Measurements from ENCODE around the gene KLHDC4. TPM values are rescaled to one million over a fixed set of nuclear protein-coding genes. Genes with fewer than 3 reads are reported as not detected.

KLHDC4 gene
- total RNA-seq, 1 experiment from 2014 or later, result 36.3 TPM

GRCh38 chr16:87680272-87680644 is 85.5 kb downstream of the KLHDC4 start:
- Histone ChIP-seq H3K27me3 (ENCODE audit: low read length) (no peaks in the 10 kb centered on the region), H3K4me2 (ENCODE audit: low read length) (no peak overlapping the region), H3K4me3 (ENCODE audit: low read length) (no peak overlapping the region), H3K9ac (ENCODE audit: low read length) (no peak overlapping the region), H3K79me2 (ENCODE audit: low read length) (no peaks in the 10 kb centered on the region), H3K4me1 (ENCODE audit: insufficient read depth, low read length) (no peaks in the 10 kb centered on the region), H2AFZ (ENCODE audit: low read length) (no peak overlapping the region), H3K9me2 (replicated peaks; ENCODE audit: low read length) (no peaks in the 10 kb centered on the region), H3F3A (ENCODE audit: low read length, unreplicated experiment) (no peaks in the 10 kb centered on the region), H3K27ac (ENCODE audit: low read length) (no peak overlapping the region), H3K9me3 (ENCODE audit: low read length) (no peaks in the 10 kb centered on the region), H3K36me3 (ENCODE audit: low read depth, low read length) (no peaks in the 10 kb centered on the region), H4K20me1 (ENCODE audit: low read length) (no peaks in the 10 kb centered on the region)
- no TSS peak for BruUV-seq (replicated peaks)
- POLR2A ChIA-PET (ENCODE audit: unreplicated experiment), result no interaction called here
- ATAC-seq (no peak), DNase-seq (no peak)
- TF ChIP-seq CTCF (conservative IDR thresholded peaks at IDR 0.05; ENCODE audit: low read depth, low read length) (no peak), EZH2 (IDR thresholded peaks at IDR 0.05; ENCODE audit: low read length, unreplicated experiment) (no peak), EZH2phosphoT487 (IDR thresholded peaks at IDR 0.05; ENCODE audit: borderline replicate concordance, low read length) (no peak)
- intact Hi-C loops (cut with micrococcal nuclease), result no loop called here
- CTCF ChIA-PET, result no interaction called here

- H3K36me3 ChIP-seq (ENCODE audit: low read depth, low read length), result no peaks in the 10 kb centered on the region
- no peaks in the 10 kb centered on the region for H4K20me1 ChIP-seq (ENCODE audit: low read length)
- no peak overlapping the region for H3K9ac ChIP-seq (ENCODE audit: low read length)
- no peaks in the 10 kb centered on the region for H3K4me1 ChIP-seq (ENCODE audit: insufficient read depth, low read length)
- ChIA-PET CTCF (no interaction called here), POLR2A (ENCODE audit: unreplicated experiment) (no interaction called here)
- no TSS peak for BruUV-seq (replicated peaks)
- no peak overlapping the region for H3K27ac ChIP-seq (ENCODE audit: low read length)
- intact Hi-C loops (cut with micrococcal nuclease), result no loop called here
- H3K9me2 ChIP-seq (replicated peaks; ENCODE audit: low read length), result no peaks in the 10 kb centered on the region
- H2AFZ ChIP-seq (ENCODE audit: low read length), result no peak overlapping the region
- no peaks in the 10 kb centered on the region for H3K79me2 ChIP-seq (ENCODE audit: low read length)
- no peak for TF ChIP-seq CTCF (conservative IDR thresholded peaks at IDR 0.05; ENCODE audit: low read depth, low read length)
- no peak for TF ChIP-seq EZH2phosphoT487 (IDR thresholded peaks at IDR 0.05; ENCODE audit: borderline replicate concordance, low read length)
- TF ChIP-seq EZH2 (IDR thresholded peaks at IDR 0.05; ENCODE audit: low read length, unreplicated experiment), result no peak
- no peaks in the 10 kb centered on the region for H3F3A ChIP-seq (ENCODE audit: low read length, unreplicated experiment)
- H3K4me2 ChIP-seq (ENCODE audit: low read length), result no peak overlapping the region
- H3K27me3 ChIP-seq (ENCODE audit: low read length), result no peaks in the 10 kb centered on the region
- DNase-seq, result no peak
- H3K4me3 ChIP-seq (ENCODE audit: low read length), result no peak overlapping the region
- no peak for ATAC-seq
- H3K9me3 ChIP-seq (ENCODE audit: low read length), result no peaks in the 10 kb centered on the region
Measured at GRCh38 chr16:87679593-87680271, 86.1 kb downstream of the KLHDC4 start.

GRCh38 chr16:87678618-87679017 is 87.2 kb downstream of the KLHDC4 start:
- no peak overlapping the region for H3K9ac ChIP-seq (ENCODE audit: low read length)
- ChIA-PET CTCF (no interaction called here), POLR2A (ENCODE audit: unreplicated experiment) (no interaction called here)
- no peak for ATAC-seq
- H3K4me3 ChIP-seq (ENCODE audit: low read length), result no peak overlapping the region
- no peaks in the 10 kb centered on the region for H3F3A ChIP-seq (ENCODE audit: low read length, unreplicated experiment)
- H3K36me3 ChIP-seq (ENCODE audit: low read depth, low read length), result no peaks in the 10 kb centered on the region
- H4K20me1 ChIP-seq (ENCODE audit: low read length), result no peaks in the 10 kb centered on the region
- no peak overlapping the region for H3K4me2 ChIP-seq (ENCODE audit: low read length)
- no peak overlapping the region for H2AFZ ChIP-seq (ENCODE audit: low read length)
- H3K27me3 ChIP-seq (ENCODE audit: low read length), result no peaks in the 10 kb centered on the region
- H3K4me1 ChIP-seq (ENCODE audit: insufficient read depth, low read length), result no peaks in the 10 kb centered on the region
- intact Hi-C loops (cut with micrococcal nuclease), result no loop called here
- no peak overlapping the region for H3K27ac ChIP-seq (ENCODE audit: low read length)
- TF ChIP-seq CTCF (conservative IDR thresholded peaks at IDR 0.05; ENCODE audit: low read depth, low read length) (no peak), EZH2phosphoT487 (IDR thresholded peaks at IDR 0.05; ENCODE audit: borderline replicate concordance, low read length) (no peak), EZH2 (IDR thresholded peaks at IDR 0.05; ENCODE audit: low read length, unreplicated experiment) (no peak)
- H3K9me3 ChIP-seq (ENCODE audit: low read length), result no peaks in the 10 kb centered on the region
- DNase-seq, result no peak
- BruUV-seq (replicated peaks), result no TSS peak
- H3K79me2 ChIP-seq (ENCODE audit: low read length), result no peaks in the 10 kb centered on the region
- H3K9me2 ChIP-seq (replicated peaks; ENCODE audit: low read length), result no peaks in the 10 kb centered on the region
